Astrocyte (in vitro differentiated cells and primary cell): ENCODE measurements around the gene ARCN1. TPM values are rescaled to one million over a fixed set of nuclear protein-coding genes. Genes with fewer than 3 reads are reported as not detected.

Source experiments
- DNase-seq: peaks from one replicate; pipeline ENCODE4 v3.0.0-alpha.2; 2010; ENCODE audit warnings: low read depth
- FAIRE-seq: peaks from 2 replicates; lab custom pipeline; 2011; peaks lifted over from hg19 to GRCh38; lab: Jason Lieb, UNC
- H2AFZ ChIP-seq: 2 replicates; pipeline ENCODE4 v1.6.0; 2012; ENCODE audit warnings: low read depth, low read length, inconsistent platforms
- H3K27ac ChIP-seq: 2 replicates; pipeline ENCODE4 v1.5.1; 2011; ENCODE audit warnings: low read depth, low read length, inconsistent platforms
- H3K27me3 ChIP-seq: 2 replicates; pipeline ENCODE4 v1.6.0; 2011; ENCODE audit warnings: low read length, inconsistent platforms; ENCODE audit not compliant: insufficient read depth
- H3K36me3 ChIP-seq: 2 replicates; pipeline ENCODE4 v1.5.1; 2011; ENCODE audit warnings: low read length, inconsistent platforms; ENCODE audit not compliant: insufficient read depth
- H3K4me1 ChIP-seq: 2 replicates; pipeline ENCODE4 v1.5.1; 2011; ENCODE audit warnings: low read length, inconsistent platforms; ENCODE audit not compliant: insufficient read depth
- H3K4me2 ChIP-seq: 2 replicates; pipeline ENCODE4 v1.6.0; 2012; ENCODE audit warnings: low read length, inconsistent platforms
- H3K4me3 ChIP-seq: 2 replicates; pipeline ENCODE4 v1.5.1; 2011; ENCODE audit warnings: low read depth, mild to moderate bottlenecking, low read length, inconsistent platforms; ENCODE audit not compliant: insufficient read depth
- H3K79me2 ChIP-seq: 2 replicates; pipeline ENCODE4 v1.6.0; 2012; ENCODE audit warnings: mild to moderate bottlenecking, low read length, inconsistent platforms; ENCODE audit not compliant: insufficient read depth
- H3K9ac ChIP-seq: 2 replicates; pipeline ENCODE4 v1.6.0; 2012; ENCODE audit warnings: mild to moderate bottlenecking, low read length, inconsistent platforms
- H3K9me3 ChIP-seq: 2 replicates; pipeline ENCODE4 v1.5.1; 2012; ENCODE audit warnings: low read depth, mild to moderate bottlenecking, low read length, inconsistent platforms; ENCODE audit not compliant: insufficient read depth
- H4K20me1 ChIP-seq: 2 replicates; pipeline ENCODE4 v1.6.0; 2012; ENCODE audit warnings: low read length, inconsistent platforms; ENCODE audit not compliant: insufficient read depth
- H3K27ac Mint-ChIP-seq: one replicate; pipeline ENCODE4 v1.8.0; 2021; ENCODE audit warnings: mild to moderate bottlenecking, mixed read lengths; ENCODE audit not compliant: unreplicated experiment
- H3K27me3 Mint-ChIP-seq: one replicate; pipeline ENCODE4 v1.8.0; 2021; ENCODE audit warnings: low read depth, mixed read lengths; ENCODE audit not compliant: unreplicated experiment
- H3K36me3 Mint-ChIP-seq: one replicate; pipeline ENCODE4 v1.8.0; 2021; ENCODE audit warnings: low read depth, mixed read lengths; ENCODE audit not compliant: unreplicated experiment
- H3K4me1 Mint-ChIP-seq: one replicate; pipeline ENCODE4 v1.8.0; 2021; ENCODE audit warnings: low read depth, mixed read lengths; ENCODE audit not compliant: unreplicated experiment
- H3K4me3 Mint-ChIP-seq: one replicate; pipeline ENCODE4 v1.8.0; 2021; ENCODE audit warnings: mild to moderate bottlenecking, moderate library complexity, mixed read lengths; ENCODE audit not compliant: unreplicated experiment
- H3K9me3 Mint-ChIP-seq: one replicate; pipeline ENCODE4 v1.8.0; 2021; ENCODE audit warnings: mild to moderate bottlenecking, mixed read lengths; ENCODE audit not compliant: unreplicated experiment
- EZH2 ChIP-seq: IDR thresholded peaks from 2 replicates; pipeline ENCODE4 v1.6.1; 2012; ENCODE audit warnings: mild to moderate bottlenecking, low read length, inconsistent platforms; ENCODE audit not compliant: insufficient read depth
- total RNA-seq: library from RNA; stranded (reverse); gene quantifications from 2 replicates; pipeline ENCODE4 v1.2.1, GENCODE V29; 2021
- TF ChIP-seq, protein P1 (sequence below): IDR thresholded peaks from 2 replicates; pipeline ENCODE4 v1.5.1; 2011; ENCODE audit warnings: low read depth, mild to moderate bottlenecking, inconsistent platforms, low read length, moderate library complexity; ENCODE audit not compliant: insufficient read depth

The ARCN1 gene
- total RNA-seq, 1 donor from 2014 or later, result 255 TPM

DNA sequence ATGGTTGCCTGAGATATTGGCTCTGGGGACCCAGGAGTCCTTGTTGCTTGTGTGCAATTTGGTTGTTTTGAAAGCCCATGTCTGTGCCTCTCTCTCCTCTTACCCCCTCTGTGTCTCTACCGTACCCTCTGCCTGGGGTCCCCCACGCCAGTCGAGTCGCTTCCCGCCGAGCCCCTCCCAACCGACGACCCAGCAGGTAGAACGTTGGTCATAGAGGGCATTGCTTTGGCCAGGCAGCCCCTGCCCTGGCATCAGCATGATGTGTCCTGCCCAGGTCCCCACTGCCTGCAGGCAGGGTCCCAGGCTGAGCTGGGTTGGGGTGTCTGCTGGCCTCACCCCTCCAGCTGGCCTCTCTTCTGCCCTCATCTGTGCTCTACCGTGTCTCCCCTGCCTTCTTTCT lies 72.3 kb downstream of the ARCN1 start:
- Mint-ChIP-seq H3K27ac (no peak overlapping the region), H3K36me3 (peaks cover 41% of the 10 kb centered on the region), H3K4me3 (no peak overlapping the region), H3K9me3 (no peaks in the 10 kb centered on the region), H3K27me3 (no peaks in the 10 kb centered on the region), H3K4me1 (peaks cover 7% of the 10 kb centered on the region)
- DNase-seq, result no peak
- Histone ChIP-seq H3K4me2 (no peak overlapping the region), H3K36me3 (peaks cover 62% of the 10 kb centered on the region), H2AFZ (no peak overlapping the region), H3K9ac (no peak overlapping the region), H3K27me3 (no peaks in the 10 kb centered on the region), H3K4me3 (no peak overlapping the region), H3K79me2 (peaks cover 62% of the 10 kb centered on the region), H3K4me1 (no peaks in the 10 kb centered on the region), H3K9me3 (no peaks in the 10 kb centered on the region), H4K20me1 (peaks cover 95% of the 10 kb centered on the region), H3K27ac (no peak overlapping the region)
- no peak for FAIRE-seq
- TF ChIP-seq, protein P1, sequence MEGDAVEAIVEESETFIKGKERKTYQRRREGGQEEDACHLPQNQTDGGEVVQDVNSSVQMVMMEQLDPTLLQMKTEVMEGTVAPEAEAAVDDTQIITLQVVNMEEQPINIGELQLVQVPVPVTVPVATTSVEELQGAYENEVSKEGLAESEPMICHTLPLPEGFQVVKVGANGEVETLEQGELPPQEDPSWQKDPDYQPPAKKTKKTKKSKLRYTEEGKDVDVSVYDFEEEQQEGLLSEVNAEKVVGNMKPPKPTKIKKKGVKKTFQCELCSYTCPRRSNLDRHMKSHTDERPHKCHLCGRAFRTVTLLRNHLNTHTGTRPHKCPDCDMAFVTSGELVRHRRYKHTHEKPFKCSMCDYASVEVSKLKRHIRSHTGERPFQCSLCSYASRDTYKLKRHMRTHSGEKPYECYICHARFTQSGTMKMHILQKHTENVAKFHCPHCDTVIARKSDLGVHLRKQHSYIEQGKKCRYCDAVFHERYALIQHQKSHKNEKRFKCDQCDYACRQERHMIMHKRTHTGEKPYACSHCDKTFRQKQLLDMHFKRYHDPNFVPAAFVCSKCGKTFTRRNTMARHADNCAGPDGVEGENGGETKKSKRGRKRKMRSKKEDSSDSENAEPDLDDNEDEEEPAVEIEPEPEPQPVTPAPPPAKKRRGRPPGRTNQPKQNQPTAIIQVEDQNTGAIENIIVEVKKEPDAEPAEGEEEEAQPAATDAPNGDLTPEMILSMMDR, result no peak
- no peak for TF ChIP-seq EZH2

DNA sequence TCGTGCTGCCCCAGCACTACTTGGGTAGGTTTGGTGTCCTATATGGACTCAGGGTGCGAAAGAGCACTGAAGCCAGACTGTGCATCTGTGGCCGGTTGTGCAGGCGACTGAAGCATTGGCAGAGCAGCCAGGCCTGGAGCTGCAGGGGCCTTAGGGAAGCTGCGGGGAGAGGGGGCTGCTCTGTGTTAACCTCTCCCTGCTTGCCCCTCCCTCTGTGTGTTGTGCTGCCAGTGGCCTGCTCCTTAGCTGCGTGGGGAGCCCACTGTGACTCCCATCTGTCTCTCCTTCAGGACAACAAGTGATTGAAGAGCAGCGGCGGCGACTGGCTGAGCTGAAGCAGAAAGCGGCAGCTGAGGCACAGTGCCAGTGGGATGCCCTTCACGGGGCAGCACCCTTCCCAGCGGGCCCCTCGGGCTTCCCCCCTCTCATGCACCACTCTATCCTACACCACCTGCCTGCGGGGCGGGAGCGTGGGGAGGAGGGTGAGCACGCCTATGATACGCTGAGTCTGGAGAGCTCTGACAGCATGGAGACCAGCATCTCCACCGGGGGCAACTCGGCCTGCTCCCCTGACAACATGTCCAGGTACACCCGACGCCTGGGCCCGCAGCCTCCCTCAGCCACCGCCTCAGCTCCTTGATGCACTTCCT lies 73.0 kb downstream of the ARCN1 start:
- H3K36me3 ChIP-seq, result peaks cover 69% of the 10 kb centered on the region
- H3K4me3 ChIP-seq, result no peak overlapping the region
- H3K9me3 Mint-ChIP-seq, result no peaks in the 10 kb centered on the region
- H3K79me2 ChIP-seq, result peaks cover 60% of the 10 kb centered on the region
- H3K4me1 Mint-ChIP-seq, result peaks cover 7% of the 10 kb centered on the region
- H3K27me3 ChIP-seq, result no peaks in the 10 kb centered on the region
- FAIRE-seq (no peak), DNase-seq (no peak)
- no peak overlapping the region for H3K27ac ChIP-seq
- H4K20me1 ChIP-seq, result peaks cover 97% of the 10 kb centered on the region
- H3K9ac ChIP-seq, result no peak overlapping the region
- TF ChIP-seq EZH2, result no peak
- TF ChIP-seq, protein P1, result no peak
- H3K4me3 Mint-ChIP-seq, result no peak overlapping the region
- no peak overlapping the region for H3K4me2 ChIP-seq
- H3K27me3 Mint-ChIP-seq, result no peaks in the 10 kb centered on the region
- peaks cover 47% of the 10 kb centered on the region for H3K36me3 Mint-ChIP-seq
- no peak overlapping the region for H2AFZ ChIP-seq
- H3K4me1 ChIP-seq, result no peaks in the 10 kb centered on the region
- H3K9me3 ChIP-seq, result no peaks in the 10 kb centered on the region
- no peak overlapping the region for H3K27ac Mint-ChIP-seq

DNA sequence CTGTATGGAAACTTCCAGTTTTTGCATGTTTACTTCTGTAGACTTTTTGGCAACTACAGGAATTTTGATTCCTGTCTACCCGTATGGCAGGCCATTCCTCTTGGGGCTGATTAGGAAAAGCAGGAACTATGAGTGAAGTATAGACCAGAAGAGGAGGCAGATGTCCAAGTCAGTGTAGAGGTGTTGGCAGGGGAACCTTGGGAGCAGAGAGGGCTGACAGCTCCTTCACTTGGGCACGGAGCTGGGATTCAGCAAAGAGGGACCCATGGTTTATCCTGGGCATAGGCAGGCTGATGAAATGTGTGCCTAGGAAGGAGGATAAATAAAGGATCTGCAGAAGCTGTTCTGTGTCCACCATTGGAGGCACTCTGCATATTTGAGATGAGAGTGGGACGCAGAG lies 74.2 kb downstream of the ARCN1 start:
- Mint-ChIP-seq H3K9me3 (no peaks in the 10 kb centered on the region), H3K27me3 (no peaks in the 10 kb centered on the region), H3K27ac (no peak overlapping the region), H3K4me3 (no peak overlapping the region), H3K36me3 (peaks cover 50% of the 10 kb centered on the region), H3K4me1 (peaks cover 7% of the 10 kb centered on the region)
- H3K4me3 ChIP-seq, result no peak overlapping the region
- no peaks in the 10 kb centered on the region for H3K27me3 ChIP-seq
- H3K27ac ChIP-seq, result no peak overlapping the region
- H3K36me3 ChIP-seq, result peaks cover 68% of the 10 kb centered on the region
- no peak for DNase-seq
- FAIRE-seq, result no peak
- H3K9me3 ChIP-seq, result no peaks in the 10 kb centered on the region
- no peaks in the 10 kb centered on the region for H3K4me1 ChIP-seq
- no peak for TF ChIP-seq EZH2
- TF ChIP-seq, protein P1, result no peak
- H3K79me2 ChIP-seq, result peaks cover 55% of the 10 kb centered on the region
- no peak overlapping the region for H3K9ac ChIP-seq
- H2AFZ ChIP-seq, result no peak overlapping the region
- H4K20me1 ChIP-seq, result peaks cover 96% of the 10 kb centered on the region
- no peak overlapping the region for H3K4me2 ChIP-seq
